Activated CD8-positive, alpha-beta T cell treated with anti-CD3 and anti-CD28 coated beads for 36 hours (primary cell): ENCODE results near the gene PRPH. TPM values are rescaled to one million over a fixed set of nuclear protein-coding genes. Genes with fewer than 3 reads are reported as not detected.

Source experiments
- ATAC-seq: fragments of 200-7000 bp; cut with Tn5 transposase; one replicate; pipeline ENCODE4 v1.10.0; 2021; ENCODE audit warnings: mild to moderate bottlenecking, moderate library complexity
- CTCF ChIA-PET: fragments of 350-600 bp; sonication (Branson Sonifier 250); formaldehyde crosslinking; loops from one replicate; lab custom pipeline; 2021; ENCODE audit warnings: antibody characterized with exemption; lab: Charles Lee
- POLR2A ChIA-PET: fragments of 350-600 bp; sonication (Branson Sonifier 250); formaldehyde crosslinking; loops from one replicate; lab custom pipeline; 2021; ENCODE audit warnings: antibody characterized with exemption; lab: Charles Lee
- DNase-seq: peaks from one replicate; pipeline ENCODE4 v3.0.0-alpha.2; 2020
- H3K27ac Mint-ChIP-seq: one replicate; pipeline ENCODE4 v1.8.0; 2021; ENCODE audit warnings: mild to moderate bottlenecking, mixed read lengths
- H3K27me3 Mint-ChIP-seq: one replicate; pipeline ENCODE4 v1.8.0; 2021; ENCODE audit warnings: mixed read lengths
- H3K36me3 Mint-ChIP-seq: one replicate; pipeline ENCODE4 v1.8.0; 2021; ENCODE audit warnings: low read depth, mixed read lengths
- H3K4me1 Mint-ChIP-seq: one replicate; pipeline ENCODE4 v1.8.0; 2021; ENCODE audit warnings: low read depth, mixed read lengths
- H3K4me3 Mint-ChIP-seq: one replicate; pipeline ENCODE4 v1.8.0; 2021; ENCODE audit warnings: mild to moderate bottlenecking, moderate library complexity, mixed read lengths
- H3K9me3 Mint-ChIP-seq: one replicate; pipeline ENCODE4 v1.8.0; 2021; ENCODE audit warnings: mixed read lengths
- intact Hi-C: fragments of 100-400 bp; cut with micrococcal nuclease; formaldehyde crosslinking; loops from one replicate; pipeline ENCODE4 v1.10.0; 2022
- total RNA-seq, 2 experiments: library from RNA; stranded (reverse); gene quantifications; one replicate each; pipeline ENCODE4 v1.2.3, GENCODE V29; 2021
- TF ChIP-seq, protein P1 (sequence below): fragments of 200-600 bp; IDR thresholded peaks from one replicate; pipeline ENCODE4 v1.8.0; 2022; ENCODE audit warnings: antibody characterized with exemption, mild to moderate bottlenecking

Gene PRPH
- total RNA-seq, 2 experiments from 2014 or later, result not detected

GRCh38 chr12:49346659-49347310 lies 51.8 kb downstream of the PRPH start, which contains the start of gene DNAJC22:
DNAJC22 (plus strand) TSS chr12:49346888; CDS start chr12:49348873, 1,985 bp downstream.
- H3K9me3 Mint-ChIP-seq, result no peaks in the 10 kb centered on the region
- ATAC-seq (peak; percentile 56), DNase-seq (peak; percentile 79)
- ChIA-PET POLR2A (interaction anchor here (1.1 to 2.9 kb wide), 5 partner anchors 19 to 83 kb away, joined by 3 to 13 read pairs (median 4); partner anchors contain the start of gene SPATS2), CTCF (interaction anchor here (0.6 to 6.9 kb wide), 42 partner anchors 8 to 366 kb away, joined by 3 to 145 read pairs (median 5); partner anchors contain the start of genes PRPH, SPATS2 and TROAP)
- no peak within 1 kb of the TSS for H3K27ac Mint-ChIP-seq
- intact Hi-C loops, result no loop called here
- H3K27me3 Mint-ChIP-seq, result peaks cover 64% of the 10 kb centered on the region
- TF ChIP-seq, protein P1, sequence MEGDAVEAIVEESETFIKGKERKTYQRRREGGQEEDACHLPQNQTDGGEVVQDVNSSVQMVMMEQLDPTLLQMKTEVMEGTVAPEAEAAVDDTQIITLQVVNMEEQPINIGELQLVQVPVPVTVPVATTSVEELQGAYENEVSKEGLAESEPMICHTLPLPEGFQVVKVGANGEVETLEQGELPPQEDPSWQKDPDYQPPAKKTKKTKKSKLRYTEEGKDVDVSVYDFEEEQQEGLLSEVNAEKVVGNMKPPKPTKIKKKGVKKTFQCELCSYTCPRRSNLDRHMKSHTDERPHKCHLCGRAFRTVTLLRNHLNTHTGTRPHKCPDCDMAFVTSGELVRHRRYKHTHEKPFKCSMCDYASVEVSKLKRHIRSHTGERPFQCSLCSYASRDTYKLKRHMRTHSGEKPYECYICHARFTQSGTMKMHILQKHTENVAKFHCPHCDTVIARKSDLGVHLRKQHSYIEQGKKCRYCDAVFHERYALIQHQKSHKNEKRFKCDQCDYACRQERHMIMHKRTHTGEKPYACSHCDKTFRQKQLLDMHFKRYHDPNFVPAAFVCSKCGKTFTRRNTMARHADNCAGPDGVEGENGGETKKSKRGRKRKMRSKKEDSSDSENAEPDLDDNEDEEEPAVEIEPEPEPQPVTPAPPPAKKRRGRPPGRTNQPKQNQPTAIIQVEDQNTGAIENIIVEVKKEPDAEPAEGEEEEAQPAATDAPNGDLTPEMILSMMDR, result no peak
- H3K36me3 Mint-ChIP-seq, result no peaks in the 10 kb centered on the region
- peak within 1 kb of the TSS; percentile 65 for H3K4me3 Mint-ChIP-seq
- peaks cover 39% of the 10 kb centered on the region for H3K4me1 Mint-ChIP-seq

GRCh38 chr12:49347311-49348193 lies 52.6 kb downstream of the PRPH start:
- H3K27ac Mint-ChIP-seq, result no peak overlapping the region
- intact Hi-C loops, result no loop called here
- no peaks in the 10 kb centered on the region for H3K36me3 Mint-ChIP-seq
- TF ChIP-seq, protein P1, result peak; percentile 100
- H3K4me1 Mint-ChIP-seq, result peaks cover 39% of the 10 kb centered on the region
- ChIA-PET POLR2A (interaction anchor here (0.6 to 2.9 kb wide), 5 partner anchors 18 to 84 kb away, joined by 3 to 13 read pairs (median 4); partner anchors contain the start of gene SPATS2), CTCF (interaction anchor here (0.6 to 6.9 kb wide), 65 partner anchors 9 to 365 kb away, joined by 3 to 145 read pairs (median 4); partner anchors contain the start of genes C1QL4, PRPH, SPATS2 and TROAP)
- H3K27me3 Mint-ChIP-seq, result peaks cover 62% of the 10 kb centered on the region
- peak; percentile 75 for DNase-seq
- H3K9me3 Mint-ChIP-seq, result no peaks in the 10 kb centered on the region
- ATAC-seq, result peak; percentile 59
- peak overlapping the region; percentile 65 for H3K4me3 Mint-ChIP-seq

Other genes starting within 250 kb of the PRPH start
- gene KMT2D, start 234.4 kb upstream of the PRPH start, total RNA-seq, result 10 to 100 TPM; 57.5 to 62.3 TPM
- gene RHEBL1, start 225.2 kb upstream of the PRPH start, total RNA-seq, result 10 to 100 TPM; 18.5 to 19.8 TPM
- under 1 TPM in 1 of 2 experiments, not detected in 1; 0.14 TPM for gene DHH, start 200.3 kb upstream of the PRPH start, total RNA-seq
- 10 to 100 TPM; 43.5 to 50.9 TPM for gene LMBR1L, start 184.3 kb upstream of the PRPH start, total RNA-seq
- gene TUBA1B, start 163.8 kb upstream of the PRPH start, total RNA-seq, result 1,000 to 10,000 TPM; 2,169 to 2,181 TPM
- gene TUBA1A, start 106.1 kb upstream of the PRPH start, total RNA-seq, result 10 to 100 TPM; 70.6 to 71.2 TPM
- 100 to 1,000 TPM; 237 to 240 TPM for gene TUBA1C, start 30.1 kb upstream of the PRPH start, total RNA-seq
- 10 to 100 TPM; 46.6 to 52.6 TPM for gene TROAP, start 28.1 kb downstream of the PRPH start, total RNA-seq
- gene C1QL4, start 42.0 kb downstream of the PRPH start, total RNA-seq, result not detected
- under 1 TPM in 1 of 2 experiments, not detected in 1; 0.14 TPM for gene DNAJC22, start 51.7 kb downstream of the PRPH start, total RNA-seq
- 10 to 100 TPM in 1 of 2 experiments, 1 to 10 TPM in 1; 9.2 to 10.8 TPM for gene SPATS2, start 72.3 kb downstream of the PRPH start, total RNA-seq
- 1 to 10 TPM; 8.0 to 9.1 TPM for gene KCNH3, start 243.9 kb downstream of the PRPH start, total RNA-seq